ENCODE results near the gene LYRM7. TPM values are rescaled to one million over a fixed set of nuclear protein-coding genes. Genes with fewer than 3 reads are reported as not detected.

Gene LYRM7
- total and polyA plus RNA-seq, 2 experiments from 2014 or later = 6.1 to 9.5 TPM

DNA sequence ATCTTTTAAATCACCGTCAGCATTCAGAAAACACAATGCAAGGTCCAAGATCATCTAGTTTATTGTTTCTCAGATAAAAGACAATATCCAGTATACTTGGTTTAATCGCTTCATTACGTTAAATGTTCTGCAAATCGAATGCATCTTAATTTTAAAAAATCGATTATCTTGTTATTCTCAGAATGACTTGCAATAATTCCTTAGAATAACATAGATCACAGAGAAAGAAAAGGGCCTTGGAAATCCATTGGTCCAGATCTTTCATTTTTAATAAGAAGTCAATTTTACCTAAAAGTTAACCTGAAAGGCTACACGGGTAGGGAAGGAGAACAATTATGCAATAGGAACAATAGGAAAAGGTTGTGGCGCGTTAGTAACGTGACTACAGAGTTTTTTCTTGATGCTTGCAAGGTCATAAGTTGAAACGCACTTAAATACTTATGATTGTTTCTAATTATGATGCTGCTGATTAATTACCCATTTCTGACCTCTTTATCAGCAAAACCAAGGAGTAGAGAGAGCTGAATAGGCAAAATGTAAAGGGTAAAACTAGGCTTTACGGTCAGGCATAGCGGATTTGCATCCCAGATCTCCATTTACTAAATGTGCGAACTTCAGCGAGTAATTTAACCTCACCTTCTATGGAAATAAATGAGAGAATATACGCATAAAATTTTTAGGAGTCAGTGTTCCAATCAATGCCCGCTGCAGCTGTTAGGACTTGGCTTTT is 769 bp upstream of the LYRM7 start:
- Histone ChIP-seq H3K36me3 (replicated peaks; ENCODE audit: insufficient read depth, low read depth) (no peaks in the 10 kb centered on the region), H3K9me3 (ENCODE audit: low read depth) (no peaks in the 10 kb centered on the region), H4K20me1 (ENCODE audit: insufficient read depth, poor library complexity, severe bottlenecking) (no peaks in the 10 kb centered on the region), H2AFZ (peak overlapping the region; percentile 56), H3K27me3 (no peaks in the 10 kb centered on the region), H3K27ac (peak overlapping the region; percentile 35), H3K9me2 (replicated peaks; ENCODE audit: insufficient read depth) (no peaks in the 10 kb centered on the region), H3K4me2 (peak overlapping the region; percentile 76), H3K4me1 (ENCODE audit: insufficient read depth) (no peaks in the 10 kb centered on the region), H3K4me3 (peak overlapping the region; percentile 38), H3K79me2 (peaks cover 10% of the 10 kb centered on the region)
- no peak for DNase-seq (ENCODE audit: low spot score)
- TF ChIP-seq, protein P1, sequence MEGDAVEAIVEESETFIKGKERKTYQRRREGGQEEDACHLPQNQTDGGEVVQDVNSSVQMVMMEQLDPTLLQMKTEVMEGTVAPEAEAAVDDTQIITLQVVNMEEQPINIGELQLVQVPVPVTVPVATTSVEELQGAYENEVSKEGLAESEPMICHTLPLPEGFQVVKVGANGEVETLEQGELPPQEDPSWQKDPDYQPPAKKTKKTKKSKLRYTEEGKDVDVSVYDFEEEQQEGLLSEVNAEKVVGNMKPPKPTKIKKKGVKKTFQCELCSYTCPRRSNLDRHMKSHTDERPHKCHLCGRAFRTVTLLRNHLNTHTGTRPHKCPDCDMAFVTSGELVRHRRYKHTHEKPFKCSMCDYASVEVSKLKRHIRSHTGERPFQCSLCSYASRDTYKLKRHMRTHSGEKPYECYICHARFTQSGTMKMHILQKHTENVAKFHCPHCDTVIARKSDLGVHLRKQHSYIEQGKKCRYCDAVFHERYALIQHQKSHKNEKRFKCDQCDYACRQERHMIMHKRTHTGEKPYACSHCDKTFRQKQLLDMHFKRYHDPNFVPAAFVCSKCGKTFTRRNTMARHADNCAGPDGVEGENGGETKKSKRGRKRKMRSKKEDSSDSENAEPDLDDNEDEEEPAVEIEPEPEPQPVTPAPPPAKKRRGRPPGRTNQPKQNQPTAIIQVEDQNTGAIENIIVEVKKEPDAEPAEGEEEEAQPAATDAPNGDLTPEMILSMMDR (IDR thresholded peaks at IDR 0.05; ENCODE audit: poor library complexity) = no peak
- TF ChIP-seq EZH2phosphoT487 (IDR thresholded peaks at IDR 0.05; ENCODE audit: low read depth, severe bottlenecking, unreplicated experiment) (no peak), EZH2 (IDR thresholded peaks at IDR 0.05; ENCODE audit: borderline replicate concordance) (no peak)
- WGBS (ENCODE audit: low lambda C conversion rate, missing lambda C conversion rate) = 37% methylated on average over 16 of the region's 16 CpGs

DNA sequence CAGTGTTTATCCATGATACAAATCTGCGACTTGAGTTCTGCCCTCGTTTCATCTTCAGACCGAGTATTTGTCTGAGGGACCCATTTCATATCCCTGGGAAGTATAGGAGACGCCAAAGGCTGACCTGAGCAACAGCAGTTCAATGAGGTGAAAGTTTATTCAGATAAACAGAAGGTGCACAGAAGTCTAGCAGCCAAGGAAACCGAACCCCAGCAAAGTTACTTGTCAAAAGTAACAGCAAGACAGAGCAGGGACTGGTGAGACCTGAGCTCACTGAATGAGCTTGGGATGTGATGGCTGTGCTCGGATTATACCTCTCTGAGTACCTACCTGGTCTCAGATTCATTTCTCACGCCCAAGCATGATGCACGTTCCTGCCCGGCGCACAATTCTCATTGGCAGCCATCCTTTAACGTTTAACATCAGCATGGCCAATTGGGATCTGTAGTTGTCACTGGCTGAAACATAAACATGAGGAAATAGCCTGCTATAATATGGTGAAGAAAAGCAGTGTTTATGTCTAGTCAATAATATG is 599 bp downstream of the LYRM7 start:
- 10% methylated on average over 11 of the region's 11 CpGs for WGBS (ENCODE audit: low lambda C conversion rate, missing lambda C conversion rate)
- H3K79me2 ChIP-seq = peaks cover 10% of the 10 kb centered on the region

DNA sequence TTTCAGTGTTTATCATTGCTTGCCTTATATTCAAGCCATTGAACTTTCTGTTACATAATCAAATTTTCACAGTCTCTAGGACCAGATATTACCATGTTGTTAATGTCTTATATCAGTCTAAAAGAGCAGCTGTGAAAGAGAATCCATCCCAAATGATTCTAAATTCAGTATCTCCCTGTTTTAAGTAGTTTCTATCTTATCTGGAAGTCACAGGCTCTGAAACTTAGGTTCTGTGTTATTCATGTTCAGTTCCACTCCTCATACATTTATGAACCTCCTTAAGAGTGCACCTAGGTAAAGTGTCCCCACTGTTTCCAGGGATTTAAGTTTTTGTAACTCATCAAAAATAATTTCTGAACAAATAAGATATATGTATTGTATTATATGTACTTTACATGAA is 9.7 kb downstream of the LYRM7 start:
- DNase-seq (ENCODE audit: low spot score) = no peak
- no peaks in the 10 kb centered on the region for H3K36me3 ChIP-seq (replicated peaks; ENCODE audit: insufficient read depth, low read depth)
- no peak overlapping the region for H3K27ac ChIP-seq
- H3K4me2 ChIP-seq = no peak overlapping the region
- no peaks in the 10 kb centered on the region for H3K79me2 ChIP-seq
- no peaks in the 10 kb centered on the region for H3K9me2 ChIP-seq (replicated peaks; ENCODE audit: insufficient read depth)
- no peaks in the 10 kb centered on the region for H3K4me1 ChIP-seq (ENCODE audit: insufficient read depth)
- H3K27me3 ChIP-seq = no peaks in the 10 kb centered on the region
- H3K9me3 ChIP-seq (ENCODE audit: low read depth) = no peaks in the 10 kb centered on the region
- H3K4me3 ChIP-seq = no peak overlapping the region
- H4K20me1 ChIP-seq (ENCODE audit: insufficient read depth, poor library complexity, severe bottlenecking) = no peaks in the 10 kb centered on the region
- no peak for TF ChIP-seq EZH2phosphoT487 (IDR thresholded peaks at IDR 0.05; ENCODE audit: low read depth, severe bottlenecking, unreplicated experiment)
- TF ChIP-seq EZH2 (IDR thresholded peaks at IDR 0.05; ENCODE audit: borderline replicate concordance) = no peak
- TF ChIP-seq, protein P1 (IDR thresholded peaks at IDR 0.05; ENCODE audit: poor library complexity) = no peak
- no peak overlapping the region for H2AFZ ChIP-seq

More for the DNA sequence above, 599 bp downstream of the LYRM7 start:
- Histone ChIP-seq H3K27me3 (no peaks in the 10 kb centered on the region), H4K20me1 (ENCODE audit: insufficient read depth, poor library complexity, severe bottlenecking) (no peaks in the 10 kb centered on the region), H3K9me2 (replicated peaks; ENCODE audit: insufficient read depth) (no peaks in the 10 kb centered on the region), H3K4me3 (peak overlapping the region; percentile 14), H2AFZ (peak overlapping the region; percentile 72), H3K27ac (peak overlapping the region; percentile 9), H3K9me3 (ENCODE audit: low read depth) (no peaks in the 10 kb centered on the region), H3K4me1 (ENCODE audit: insufficient read depth) (no peaks in the 10 kb centered on the region), H3K4me2 (peak overlapping the region; percentile 85), H3K36me3 (replicated peaks; ENCODE audit: insufficient read depth, low read depth) (no peaks in the 10 kb centered on the region)
- DNase-seq (ENCODE audit: low spot score) = peak; percentile 9
- TF ChIP-seq EZH2 (IDR thresholded peaks at IDR 0.05; ENCODE audit: borderline replicate concordance) = no peak
- TF ChIP-seq EZH2phosphoT487 (IDR thresholded peaks at IDR 0.05; ENCODE audit: low read depth, severe bottlenecking, unreplicated experiment) = no peak
- TF ChIP-seq, protein P1 (IDR thresholded peaks at IDR 0.05; ENCODE audit: poor library complexity) = no peak
